ENCODE measurements around the gene CDC20.
"Not testable (repeated sequence)": the region's sequence is repeated elsewhere in the genome, so short reads cannot be mapped to it uniquely, and the experiment has no call there.

CDC20 gene

DNA sequence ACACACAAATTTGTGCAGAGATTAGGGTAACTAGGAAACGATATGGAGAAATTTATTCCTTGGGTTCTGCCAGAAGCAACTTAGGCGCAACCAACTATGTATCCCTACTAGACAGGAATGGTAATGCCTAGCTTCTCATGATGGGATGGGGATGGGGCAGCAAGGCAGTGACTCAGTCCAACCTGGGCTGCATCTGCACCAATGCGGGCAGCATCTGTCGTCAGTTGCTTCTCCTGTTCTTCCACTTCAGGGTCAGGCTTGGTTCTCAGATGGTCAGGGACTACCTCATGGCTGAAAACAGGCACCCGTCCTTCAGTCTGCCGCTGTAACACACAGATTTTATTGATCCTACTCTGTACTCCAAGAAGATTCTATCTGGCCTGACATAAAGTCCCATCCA, 27.9 kb downstream of the CDC20 start:
- DNase-seq = no peak

DNA sequence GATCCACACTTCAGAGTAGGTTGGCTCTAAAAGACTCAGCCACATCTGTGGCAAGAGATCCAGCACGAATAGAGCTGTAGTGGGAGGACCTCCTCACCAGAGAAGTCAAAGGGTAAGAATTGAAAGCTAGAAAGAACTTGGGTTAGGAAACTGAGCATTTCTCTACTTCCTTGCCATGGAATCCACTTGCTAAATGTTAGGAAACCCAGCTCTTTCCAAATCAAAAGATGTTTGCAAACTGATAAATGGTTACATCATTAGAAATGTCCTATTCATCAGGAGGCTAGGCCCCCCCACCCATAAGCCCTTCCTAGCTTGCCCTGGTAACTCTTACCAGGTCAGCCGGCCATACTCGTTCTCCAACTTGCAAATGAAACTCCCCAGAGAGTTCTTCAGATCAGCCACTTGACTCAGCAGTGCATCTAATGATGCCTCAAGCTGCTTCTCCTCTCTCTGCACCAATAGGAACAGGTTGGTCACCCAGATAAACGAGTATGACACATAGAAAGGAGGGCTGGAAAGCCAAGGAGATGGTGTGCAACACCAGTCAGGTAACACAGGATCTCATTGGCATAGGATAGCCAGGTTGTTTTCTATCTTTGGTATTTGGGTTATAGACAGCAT, 29.3 kb downstream of the CDC20 start:
- no peak for DNase-seq

GRCh38 chr1:43388613-43389012, 29.8 kb downstream of the CDC20 start:
- no peak for DNase-seq

DNA sequence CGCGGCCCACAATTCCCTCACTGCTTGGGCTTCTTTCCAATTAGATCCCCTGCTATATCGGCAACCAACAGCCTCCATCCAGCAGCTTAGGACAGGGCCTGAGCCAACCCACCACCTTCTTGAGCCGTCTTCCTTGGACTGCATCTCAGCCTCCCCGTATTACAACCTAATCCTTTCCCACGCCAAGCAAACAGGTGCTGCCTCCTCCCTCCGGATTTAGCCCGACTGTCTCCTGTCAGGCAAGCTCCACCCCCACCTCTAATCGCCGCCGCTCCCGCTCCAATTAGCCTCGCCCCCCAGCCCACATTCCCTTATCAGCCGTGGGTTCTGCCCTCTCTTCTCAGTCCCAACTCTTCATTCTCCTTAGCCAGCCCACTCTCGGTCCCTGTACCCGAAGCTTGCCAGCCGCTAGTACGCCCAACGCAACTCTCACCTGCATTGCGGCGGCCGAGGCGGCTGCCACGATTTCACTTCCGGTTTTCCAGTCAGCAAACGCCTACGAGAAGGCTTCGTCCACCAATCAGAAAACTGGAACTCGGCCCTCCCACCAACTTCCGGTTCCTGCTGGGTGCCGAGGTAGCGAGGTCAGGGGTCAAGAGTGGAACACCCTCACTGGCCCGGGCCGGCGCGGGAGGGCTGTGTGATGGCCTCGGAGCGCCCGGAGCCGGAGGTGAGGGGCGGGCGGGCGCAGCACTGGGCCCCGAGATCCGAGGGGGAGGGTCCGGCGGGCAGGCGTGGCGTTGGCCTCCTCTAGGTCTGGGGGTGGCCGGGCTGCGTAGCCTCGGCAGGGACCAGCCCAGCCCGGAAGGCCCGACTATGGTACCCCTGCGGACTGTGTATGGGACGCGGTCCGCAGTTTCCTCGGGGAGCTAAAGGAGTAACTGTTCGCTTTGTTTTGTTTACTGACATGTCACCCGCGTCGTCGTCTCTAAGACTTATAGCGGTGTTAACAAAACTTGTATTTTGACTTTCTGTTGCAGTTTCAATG, 30.8 kb downstream of the CDC20 start, which contains the start of the genes MED8 and SZT2:
MED8 (minus strand) TSS at position 475 of the 988 bp plus-strand sequence; CDS start at position 439, 36 bp downstream.
SZT2 (plus strand) TSS at position 574 of the 988 bp plus-strand sequence; CDS start at position 644, 70 bp downstream.
- peak; percentile 95 for DNase-seq

GRCh38 chr1:43392702-43393101, 33.9 kb downstream of the CDC20 start:
- no peak for DNase-seq

DNA sequence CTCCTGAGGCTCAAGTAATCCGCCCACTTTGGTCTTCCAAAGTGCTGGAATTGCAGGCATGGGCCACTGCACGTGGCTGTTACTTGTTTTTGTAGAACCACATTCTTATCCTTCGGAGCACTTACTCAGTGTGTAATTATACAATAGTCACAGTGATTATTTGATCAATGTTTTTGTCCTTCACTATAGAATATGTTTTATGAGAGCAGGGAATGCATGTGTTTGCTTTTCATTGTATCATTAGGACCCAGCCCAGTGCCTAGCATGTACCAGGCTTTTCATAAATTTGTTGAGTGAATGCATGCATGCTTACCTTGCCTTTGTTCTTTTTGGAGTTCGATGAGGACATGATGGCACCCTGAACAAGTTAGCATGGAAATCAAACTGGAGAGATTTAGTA, 36.7 kb downstream of the CDC20 start:
- DNase-seq = no peak

GRCh38 chr1:43396059-43396458, 37.3 kb downstream of the CDC20 start:
- no peak for DNase-seq

- DNase-seq = no peak
Measured at GRCh38 chr1:43398227-43398626, 39.4 kb downstream of the CDC20 start.

- not testable (repeated sequence) for DNase-seq
Measured at GRCh38 chr1:43400441-43400840, 41.7 kb downstream of the CDC20 start.

DNA sequence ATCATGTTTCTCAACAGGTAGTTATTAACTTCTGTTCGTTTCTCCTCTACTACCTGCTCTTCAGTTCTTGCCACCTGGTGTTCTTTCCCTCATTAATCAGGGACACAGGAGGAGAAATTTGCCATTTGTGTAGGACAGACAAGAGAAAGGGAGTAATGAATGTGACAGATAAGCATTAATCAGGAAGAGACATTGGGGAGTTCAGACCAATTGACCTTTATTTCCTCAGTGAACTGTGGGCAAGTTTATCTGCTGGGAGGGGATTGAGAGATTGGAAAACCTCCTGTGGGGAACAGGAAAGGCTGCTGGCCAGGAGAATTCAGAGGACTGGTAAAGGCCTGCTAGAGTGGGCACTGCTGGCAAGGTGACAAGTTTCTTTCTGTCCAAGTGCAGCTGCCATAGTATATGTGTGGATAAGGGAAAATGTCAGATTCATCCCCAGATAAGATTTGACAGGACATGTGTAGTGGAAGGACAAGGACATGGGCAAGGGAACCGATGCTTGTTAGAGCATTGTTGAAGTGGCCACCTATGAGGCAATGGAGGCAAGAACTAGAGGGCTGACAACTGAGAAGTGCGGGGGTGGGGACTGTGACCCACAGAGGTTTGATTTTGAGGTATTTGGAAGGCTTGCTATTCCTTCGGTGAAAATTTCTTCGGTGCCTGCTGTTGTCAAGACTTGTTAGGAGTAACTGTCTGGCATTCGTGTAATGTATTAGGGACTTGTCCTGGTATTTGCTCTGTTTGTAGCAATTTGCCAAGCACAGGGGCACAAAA, 43.5 kb downstream of the CDC20 start:
- DNase-seq = no peak

- DNase-seq = no peak
Measured at GRCh38 chr1:43404353-43404752, 45.6 kb downstream of the CDC20 start.

DNA sequence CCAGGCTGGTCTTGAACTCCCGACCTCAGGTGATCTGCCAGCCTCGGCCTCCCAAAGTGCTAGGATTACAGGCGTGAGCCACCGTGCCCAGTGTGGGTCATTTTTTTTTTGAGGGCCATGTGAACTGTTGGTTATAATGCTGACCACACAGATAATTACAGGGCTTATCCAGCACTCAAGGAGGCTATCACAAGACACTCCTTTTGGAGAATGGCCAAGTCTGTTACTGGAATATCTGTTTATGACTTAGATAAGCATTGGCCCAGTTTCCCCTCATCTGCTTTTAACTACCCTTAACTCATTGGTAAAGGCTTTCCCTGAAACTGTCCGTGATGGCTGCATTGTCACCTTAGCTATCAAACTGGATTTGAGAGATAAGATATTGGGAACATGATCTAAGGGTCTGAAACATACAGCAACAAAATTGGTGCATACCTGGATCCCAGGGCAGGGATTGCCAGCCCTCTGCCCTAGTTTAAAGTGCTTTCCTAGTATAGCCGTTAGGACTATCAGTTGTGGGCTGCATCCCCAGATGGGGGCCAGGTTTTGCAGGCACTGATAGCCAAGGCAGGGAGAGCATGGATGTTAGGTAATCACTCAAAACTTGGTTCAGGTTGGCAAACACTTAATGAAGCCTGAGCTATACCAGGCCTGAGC, 46.6 kb downstream of the CDC20 start:
- no peak for DNase-seq

- no peak for DNase-seq
Measured at GRCh38 chr1:43405876-43406234, 47.1 kb downstream of the CDC20 start.

DNA sequence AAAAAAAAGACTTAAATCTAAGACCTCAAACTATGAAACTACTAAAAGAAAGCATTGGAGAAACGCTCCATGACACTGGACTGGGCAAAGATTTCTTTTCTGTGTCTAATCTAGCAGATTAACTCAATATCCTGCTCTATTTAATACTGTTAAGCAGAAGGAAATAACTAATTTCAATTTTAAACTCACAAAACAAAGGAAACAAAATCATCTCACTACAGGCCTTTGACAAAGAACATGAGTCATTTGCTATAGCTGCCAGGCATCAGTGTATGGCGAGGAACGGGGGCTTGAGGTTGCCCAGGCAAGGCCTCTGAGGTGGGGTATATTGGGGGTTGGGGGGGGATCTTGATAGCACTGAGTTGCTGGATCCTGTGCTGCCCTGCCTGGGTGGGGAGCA, 51.8 kb downstream of the CDC20 start:
- no peak for DNase-seq

Data from activated CD4-positive, alpha-beta T cell treated with anti-CD3 and anti-CD28 coated beads for 48 hours (primary cell).